Measurements from ENCODE around the gene KIF17.

Gene KIF17

DNA sequence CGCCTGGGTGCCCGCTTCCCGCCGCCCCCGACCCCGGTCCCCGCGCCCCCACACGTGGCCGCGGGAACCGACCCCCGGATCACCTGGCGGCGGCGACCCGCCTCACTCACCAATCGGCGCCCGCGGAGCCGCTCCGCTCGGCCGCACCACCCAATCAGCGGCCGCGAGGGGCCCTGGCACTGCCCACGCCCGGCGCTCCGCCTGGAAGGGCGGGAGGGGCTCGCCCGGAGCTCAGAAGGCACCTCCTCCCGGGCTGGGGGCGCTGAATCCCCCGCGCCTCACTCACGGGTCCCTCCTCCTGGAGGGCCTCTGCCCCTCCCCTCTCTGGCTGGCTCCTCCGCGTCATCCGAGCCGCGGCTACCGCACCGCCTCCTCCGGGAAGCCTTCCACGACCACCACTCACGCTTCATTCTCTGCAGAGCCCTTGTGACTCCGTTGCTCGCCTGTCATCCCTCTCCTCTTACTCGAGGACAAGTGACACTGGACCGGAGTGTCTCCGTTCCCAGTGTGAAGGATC is 14.3 kb upstream of the KIF17 start:
- peak; percentile 86 for DNase-seq (ENCODE audit: low spot score)
- in situ Hi-C loops (cut with MboI; ENCODE audit: low sequenced_read_pairs, unreplicated experiment): no loop called here
- TF ChIP-seq, protein P1, sequence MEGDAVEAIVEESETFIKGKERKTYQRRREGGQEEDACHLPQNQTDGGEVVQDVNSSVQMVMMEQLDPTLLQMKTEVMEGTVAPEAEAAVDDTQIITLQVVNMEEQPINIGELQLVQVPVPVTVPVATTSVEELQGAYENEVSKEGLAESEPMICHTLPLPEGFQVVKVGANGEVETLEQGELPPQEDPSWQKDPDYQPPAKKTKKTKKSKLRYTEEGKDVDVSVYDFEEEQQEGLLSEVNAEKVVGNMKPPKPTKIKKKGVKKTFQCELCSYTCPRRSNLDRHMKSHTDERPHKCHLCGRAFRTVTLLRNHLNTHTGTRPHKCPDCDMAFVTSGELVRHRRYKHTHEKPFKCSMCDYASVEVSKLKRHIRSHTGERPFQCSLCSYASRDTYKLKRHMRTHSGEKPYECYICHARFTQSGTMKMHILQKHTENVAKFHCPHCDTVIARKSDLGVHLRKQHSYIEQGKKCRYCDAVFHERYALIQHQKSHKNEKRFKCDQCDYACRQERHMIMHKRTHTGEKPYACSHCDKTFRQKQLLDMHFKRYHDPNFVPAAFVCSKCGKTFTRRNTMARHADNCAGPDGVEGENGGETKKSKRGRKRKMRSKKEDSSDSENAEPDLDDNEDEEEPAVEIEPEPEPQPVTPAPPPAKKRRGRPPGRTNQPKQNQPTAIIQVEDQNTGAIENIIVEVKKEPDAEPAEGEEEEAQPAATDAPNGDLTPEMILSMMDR (IDR thresholded peaks at IDR 0.05; ENCODE audit: borderline replicate concordance, control extremely low read depth, extremely low read depth, insufficient read depth, missing control alignments): no peak

DNA sequence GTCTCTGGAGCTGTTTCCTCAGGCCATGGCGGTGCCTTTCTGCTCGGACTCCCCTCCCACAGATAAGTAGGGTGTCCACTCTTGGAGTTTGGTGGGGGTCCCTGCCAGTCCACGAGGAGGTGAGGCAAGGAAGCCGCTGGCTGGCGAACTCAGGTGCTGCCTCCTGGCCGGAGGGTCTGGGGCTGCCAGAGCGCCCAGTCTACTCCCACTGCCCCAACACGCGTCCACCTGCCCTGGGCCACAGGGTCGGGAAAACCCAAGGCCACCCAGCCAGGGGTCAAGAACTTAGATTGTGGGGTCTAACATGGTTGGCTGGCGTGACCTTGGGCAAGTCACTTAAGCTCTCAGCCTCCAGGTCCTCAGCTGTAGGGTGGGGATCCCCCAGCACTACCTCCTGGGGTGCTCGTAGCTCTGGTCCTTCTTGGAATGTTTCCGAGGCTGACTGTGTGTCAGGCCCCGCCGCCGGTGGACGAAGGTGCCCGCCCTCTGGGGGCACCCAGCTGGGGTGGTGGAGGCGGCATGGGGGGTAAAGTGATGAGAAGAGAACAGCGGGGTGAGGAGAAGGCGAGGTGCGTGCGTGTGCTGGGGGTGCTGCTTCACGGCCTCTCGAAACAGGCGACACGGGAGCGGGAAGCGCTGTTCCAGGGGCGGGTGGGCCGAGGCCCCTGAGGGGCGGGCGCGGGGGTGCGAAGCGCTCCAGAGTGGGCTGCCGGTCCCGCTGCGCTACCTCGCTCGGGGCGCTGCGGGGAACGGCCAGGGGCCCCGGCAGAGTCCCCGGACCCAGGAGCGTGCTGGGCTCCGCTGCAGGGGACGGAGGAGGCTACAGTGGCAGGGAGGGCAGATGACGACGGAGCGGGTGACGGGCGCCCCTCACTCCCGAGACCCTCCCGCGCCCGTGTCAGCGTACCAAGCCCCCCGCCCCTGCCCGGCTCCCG is 13.5 kb upstream of the KIF17 start:
- in situ Hi-C loops (cut with MboI; ENCODE audit: low sequenced_read_pairs, unreplicated experiment): no loop called here
- TF ChIP-seq, protein P1 (IDR thresholded peaks at IDR 0.05; ENCODE audit: borderline replicate concordance, control extremely low read depth, extremely low read depth, insufficient read depth, missing control alignments): no peak

DNA sequence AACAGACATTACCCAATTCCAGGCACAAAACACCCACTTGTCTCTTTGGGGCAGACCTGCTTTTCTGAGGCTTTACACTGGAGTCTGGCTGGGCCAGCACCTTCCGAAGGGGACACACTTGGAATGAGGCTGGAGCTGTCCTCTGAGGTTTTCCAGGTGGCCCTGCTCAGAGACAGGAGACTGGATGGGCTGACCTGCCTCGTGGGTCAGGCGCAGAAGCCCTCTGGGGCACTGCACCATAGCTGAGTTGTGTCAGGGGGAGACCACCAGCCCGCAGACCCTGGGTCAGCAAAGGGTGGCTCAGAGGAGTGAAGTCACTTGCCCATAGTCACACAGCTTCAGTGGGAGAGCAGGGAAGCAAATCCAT is 12.9 kb upstream of the KIF17 start:
- DNase-seq (ENCODE audit: low spot score): peak; percentile 39
- in situ Hi-C loops (cut with MboI; ENCODE audit: low sequenced_read_pairs, unreplicated experiment): no loop called here
- TF ChIP-seq, protein P1 (IDR thresholded peaks at IDR 0.05; ENCODE audit: borderline replicate concordance, control extremely low read depth, extremely low read depth, insufficient read depth, missing control alignments): no peak

More for the DNA sequence above, 13.5 kb upstream of the KIF17 start:
- DNase-seq (ENCODE audit: low spot score): peak; percentile 65

DNA sequence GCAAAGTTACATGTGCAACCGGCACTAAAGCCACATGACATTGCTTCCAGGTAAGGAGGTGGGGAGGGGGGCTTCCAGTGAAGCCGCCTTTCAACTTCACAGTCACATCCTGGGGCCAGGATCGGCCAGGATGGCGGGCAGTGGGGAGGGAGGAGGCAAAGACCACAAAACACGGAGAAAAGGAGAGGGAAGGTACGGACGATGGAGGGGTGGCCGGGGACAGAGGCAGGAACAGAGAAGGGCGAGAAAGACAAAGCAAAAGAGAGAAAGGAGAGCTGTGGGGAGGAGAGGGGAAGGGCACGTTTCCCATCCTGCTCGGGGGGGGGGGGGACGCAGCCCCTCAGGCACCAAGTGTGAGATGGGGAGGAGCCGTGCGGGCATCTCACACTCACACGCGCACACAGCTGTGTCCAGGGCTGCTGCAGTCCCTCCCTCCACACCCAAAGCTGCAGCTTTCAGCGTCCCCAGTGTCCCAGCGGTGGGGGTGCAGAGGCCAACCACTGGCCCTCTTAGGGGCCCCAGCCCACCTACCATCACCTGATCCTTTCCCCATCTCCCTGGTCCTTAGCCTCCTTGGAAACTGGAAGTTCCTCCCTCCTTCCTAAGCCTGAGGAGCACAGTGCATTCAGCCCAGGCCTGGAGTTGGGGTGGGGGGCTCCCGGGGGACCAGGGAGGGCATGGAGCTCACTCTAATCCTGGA is 12.3 kb upstream of the KIF17 start:
- in situ Hi-C loops (cut with MboI; ENCODE audit: low sequenced_read_pairs, unreplicated experiment): no loop called here
- TF ChIP-seq, protein P1 (IDR thresholded peaks at IDR 0.05; ENCODE audit: borderline replicate concordance, control extremely low read depth, extremely low read depth, insufficient read depth, missing control alignments): no peak
- peak; percentile 41 for DNase-seq (ENCODE audit: low spot score)

DNA sequence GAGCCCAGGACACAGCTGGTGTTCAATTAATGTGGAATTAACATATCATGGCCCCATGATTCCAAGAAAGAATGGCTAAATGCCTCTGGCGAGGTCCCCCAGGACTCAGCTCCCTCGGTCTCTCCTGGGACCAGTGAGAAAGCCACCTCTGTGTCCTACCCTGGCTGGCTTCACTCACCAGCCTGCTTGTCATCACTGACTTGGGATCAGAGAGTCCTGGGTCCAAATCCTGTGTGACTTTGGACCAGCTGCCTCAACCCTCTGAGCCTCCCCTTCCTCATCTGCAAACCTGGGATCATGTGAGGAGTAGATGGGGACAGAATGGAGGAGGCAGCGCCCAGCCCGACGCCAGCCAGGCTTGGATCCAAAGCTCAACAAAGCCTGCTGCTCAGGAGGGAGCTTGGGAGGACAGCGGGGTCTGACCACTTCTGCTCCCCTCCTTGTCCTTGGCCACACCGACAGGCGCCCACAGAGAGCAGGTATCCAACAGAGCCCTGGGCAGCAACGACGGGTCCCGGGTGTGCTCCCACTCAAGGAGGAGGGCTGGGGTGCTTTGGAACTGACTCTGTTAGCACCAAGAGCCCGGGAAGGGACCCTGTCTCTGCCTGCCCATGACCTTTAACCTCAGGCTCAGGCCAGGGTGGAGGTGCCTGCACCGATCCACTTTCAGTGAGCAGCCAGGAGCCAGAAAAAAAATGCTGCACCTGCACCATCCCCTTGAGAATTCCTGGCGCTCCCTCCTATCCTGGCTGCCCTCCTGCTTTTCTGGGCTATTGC is 11.5 kb upstream of the KIF17 start:
- in situ Hi-C loops (cut with MboI; ENCODE audit: low sequenced_read_pairs, unreplicated experiment): no loop called here
- no peak for DNase-seq (ENCODE audit: low spot score)
- TF ChIP-seq, protein P1 (IDR thresholded peaks at IDR 0.05; ENCODE audit: borderline replicate concordance, control extremely low read depth, extremely low read depth, insufficient read depth, missing control alignments): no peak

All from GM13976 (cell line).